HG02678 (cell line): Measurements from ENCODE around the gene SLC35D1.

Source experiments
- ATAC-seq: cut with Tn5 transposase; IDR thresholded peaks from one replicate; pipeline ENCODE4 v1.9.1; 2021; ENCODE audit warnings: mild to moderate bottlenecking, moderate library complexity; ENCODE audit not compliant: unreplicated experiment

The SLC35D1 gene

GRCh38 chr1:67051196-67051595 is 2.8 kb downstream of the SLC35D1 start:
- ATAC-seq, result no peak

- ATAC-seq, result no peak
Observed at GRCh38 chr1:67044631-67045270, 9.2 kb downstream of the SLC35D1 start.

- ATAC-seq, result no peak
Observed at GRCh38 chr1:67043366-67043765, 10.6 kb downstream of the SLC35D1 start.

GRCh38 chr1:67041841-67042503 is 12.0 kb downstream of the SLC35D1 start:
- no peak for ATAC-seq

- no peak for ATAC-seq
Observed at GRCh38 chr1:67040405-67040804, 13.5 kb downstream of the SLC35D1 start.

GRCh38 chr1:67031859-67032247 is 22.1 kb downstream of the SLC35D1 start:
- ATAC-seq, result no peak

GRCh38 chr1:67031121-67031858 is 22.7 kb downstream of the SLC35D1 start:
- no peak for ATAC-seq

- no peak for ATAC-seq
Observed at GRCh38 chr1:67029472-67029871, 24.5 kb downstream of the SLC35D1 start.

- no peak for ATAC-seq
Observed at GRCh38 chr1:67020765-67021164, 33.2 kb downstream of the SLC35D1 start.

- ATAC-seq, result no peak
Observed at GRCh38 chr1:67020304-67020703, 33.6 kb downstream of the SLC35D1 start.

- no peak for ATAC-seq
Observed at GRCh38 chr1:67019600-67020136, 34.3 kb downstream of the SLC35D1 start.

GRCh38 chr1:67019121-67019520 is 34.8 kb downstream of the SLC35D1 start:
- no peak for ATAC-seq

- no peak for ATAC-seq
Observed at GRCh38 chr1:67018574-67018973, 35.4 kb downstream of the SLC35D1 start.

- ATAC-seq, result no peak
Observed at GRCh38 chr1:67013573-67013972, 40.4 kb downstream of the SLC35D1 start.

GRCh38 chr1:67009792-67010191 is 44.2 kb downstream of the SLC35D1 start:
- no peak for ATAC-seq

- no peak for ATAC-seq
Observed at GRCh38 chr1:67005068-67005467, 48.9 kb downstream of the SLC35D1 start.

- no peak for ATAC-seq
Observed at GRCh38 chr1:67004176-67004575, 49.8 kb downstream of the SLC35D1 start.

- ATAC-seq, result no peak
Observed at GRCh38 chr1:67001682-67002425, 52.1 kb downstream of the SLC35D1 start.

- no peak for ATAC-seq
Observed at GRCh38 chr1:66999640-67000400, 54.1 kb downstream of the SLC35D1 start.

- ATAC-seq, result no peak
Observed at GRCh38 chr1:66998972-66999371, 55.0 kb downstream of the SLC35D1 start.
